ENCODE results near the gene DDIT4.

GRCh38 chr10:72260976-72261783 lies 12.5 kb upstream of the DDIT4 start:
- TF ChIP-seq CTCF (IDR thresholded peaks at IDR 0.05) (no peak), POLR2A (IDR thresholded peaks at IDR 0.05) (peak in 1 of 2 donors; percentile 49)
